GM18870 (cell line): Measurements from ENCODE around the gene PDE3B.
"Not testable (repeated sequence)": the region's sequence is repeated elsewhere in the genome, so short reads cannot be mapped to it uniquely, and the experiment has no call there.

Experiments used
- ATAC-seq: cut with Tn5 transposase; IDR thresholded peaks from one replicate; pipeline ENCODE4 v1.9.1; 2021; ENCODE audit warnings: moderate library complexity; ENCODE audit not compliant: unreplicated experiment

Gene PDE3B

DNA sequence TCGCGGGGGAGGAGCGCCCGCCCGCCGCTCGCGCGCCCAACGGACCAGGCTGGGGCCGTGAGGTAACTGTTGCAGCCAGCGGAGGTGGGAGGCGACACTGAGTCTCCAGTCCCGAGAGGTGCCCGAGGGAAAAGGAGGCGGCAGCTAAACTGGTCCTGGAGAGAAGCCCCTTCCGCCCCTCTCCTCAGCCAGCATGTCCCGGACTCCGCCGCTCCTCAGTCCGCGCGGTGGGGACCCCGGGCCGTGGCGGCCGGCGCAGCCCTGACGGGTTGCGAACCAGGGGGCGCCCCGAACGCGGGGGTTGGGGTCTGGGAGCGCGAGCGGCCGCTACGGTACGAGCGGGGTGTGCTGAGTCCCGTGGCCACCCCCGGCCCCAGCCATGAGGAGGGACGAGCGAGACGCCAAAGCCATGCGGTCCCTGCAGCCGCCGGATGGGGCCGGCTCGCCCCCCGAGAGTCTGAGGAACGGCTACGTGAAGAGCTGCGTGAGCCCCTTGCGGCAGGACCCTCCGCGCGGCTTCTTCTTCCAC lies at the start of gene PDE3B:
Gene PDE3B (plus strand): TSS at position 108 of the 529 bp plus-strand sequence. CDS start 272 bp downstream, at position 380.
- no peak for ATAC-seq

DNA sequence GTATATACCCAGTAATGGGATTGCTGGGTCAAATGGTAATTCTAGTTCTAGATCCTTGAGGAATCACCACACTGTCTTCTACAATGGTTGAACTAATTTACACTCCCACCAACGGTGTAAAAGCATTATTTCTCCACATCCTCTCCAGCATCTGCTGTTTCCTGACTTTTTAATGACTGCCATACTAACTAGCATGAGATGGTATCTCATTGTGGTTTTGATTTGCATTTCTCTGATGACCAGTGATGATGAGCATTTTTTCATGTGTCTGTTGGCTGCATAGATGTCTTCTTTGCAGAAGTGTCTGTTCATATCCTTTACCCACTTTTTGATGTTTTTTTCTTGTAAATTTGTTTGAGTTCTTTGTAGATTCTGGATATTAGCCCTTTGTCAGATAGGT lies 48.3 kb upstream of the PDE3B start:
- not testable (repeated sequence) for ATAC-seq

DNA sequence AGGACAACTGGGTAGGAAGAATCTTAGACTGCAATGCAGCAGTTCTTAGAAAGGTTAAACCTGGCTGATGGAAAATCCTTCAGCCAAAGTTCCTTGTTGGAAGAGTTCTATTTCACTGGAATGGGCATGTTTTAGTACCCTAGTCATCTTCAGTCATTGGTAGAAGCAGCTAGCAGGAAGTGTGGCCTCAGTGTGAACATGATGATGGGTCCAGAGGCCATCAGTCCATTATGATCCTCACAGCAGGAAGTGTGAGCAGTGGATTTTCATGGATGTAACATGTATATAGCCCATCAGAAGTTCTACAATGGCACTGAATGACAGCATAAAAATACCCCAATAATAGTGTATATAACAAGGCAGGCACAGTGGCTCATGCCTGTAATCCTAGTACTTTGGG lies 35.9 kb upstream of the PDE3B start:
- no peak for ATAC-seq

DNA sequence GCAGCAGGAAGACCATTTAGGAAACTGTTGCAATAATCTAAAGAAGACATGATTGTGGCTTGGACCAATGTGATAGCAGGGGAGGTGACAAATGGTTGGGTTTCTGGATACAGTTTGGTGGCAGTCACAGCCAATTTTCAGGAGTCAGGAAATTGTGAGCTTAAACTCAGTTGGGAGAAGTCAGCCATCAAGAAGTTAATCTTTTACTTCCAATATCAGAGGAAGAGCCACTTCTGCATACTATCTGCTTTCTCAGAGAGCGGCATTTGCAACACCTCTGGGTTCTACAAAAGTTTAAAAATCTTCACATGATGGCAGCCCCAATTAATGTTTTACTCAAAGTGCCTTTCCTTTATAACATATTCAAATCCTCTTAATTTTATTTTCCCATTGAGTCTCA lies 33.7 kb upstream of the PDE3B start:
- ATAC-seq: no peak

DNA sequence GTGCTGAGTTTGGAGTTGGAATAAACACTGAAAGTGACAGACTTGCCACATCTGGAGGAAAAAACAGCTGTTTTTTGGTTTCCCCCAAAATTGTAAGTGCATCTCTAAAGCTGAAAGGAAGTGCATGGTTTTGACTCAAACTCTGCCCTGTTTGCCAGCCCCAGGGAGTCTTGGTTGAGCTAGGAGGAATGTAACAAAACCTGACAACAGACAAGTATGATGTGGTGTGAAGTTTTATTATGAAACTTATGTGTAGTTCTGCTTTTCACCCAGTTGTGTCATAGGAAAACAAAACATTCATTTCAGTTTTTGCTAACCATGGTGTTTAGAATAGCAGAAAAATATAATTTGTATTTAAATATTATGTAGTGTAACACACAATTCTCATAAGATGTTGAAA lies 31.7 kb upstream of the PDE3B start:
- no peak for ATAC-seq

DNA sequence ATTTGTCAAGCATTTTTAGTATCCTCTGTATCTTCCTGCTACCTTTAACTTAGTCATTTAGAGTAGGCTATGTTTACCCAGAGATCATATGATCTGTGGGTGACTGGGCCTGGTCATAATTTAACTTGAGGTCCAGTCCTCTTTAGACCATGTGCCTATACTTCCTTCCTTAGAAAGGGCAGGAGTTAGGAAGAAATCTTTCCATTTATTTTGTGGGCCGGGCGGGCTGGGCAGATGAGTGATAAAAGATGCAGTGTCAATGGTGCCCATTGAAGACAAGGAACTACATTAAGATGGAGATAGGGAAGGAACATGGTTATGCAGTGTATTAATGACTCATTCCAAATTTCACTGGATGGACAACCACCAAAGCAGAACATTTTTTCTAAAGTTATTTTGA lies 30.9 kb upstream of the PDE3B start:
- no peak for ATAC-seq

DNA sequence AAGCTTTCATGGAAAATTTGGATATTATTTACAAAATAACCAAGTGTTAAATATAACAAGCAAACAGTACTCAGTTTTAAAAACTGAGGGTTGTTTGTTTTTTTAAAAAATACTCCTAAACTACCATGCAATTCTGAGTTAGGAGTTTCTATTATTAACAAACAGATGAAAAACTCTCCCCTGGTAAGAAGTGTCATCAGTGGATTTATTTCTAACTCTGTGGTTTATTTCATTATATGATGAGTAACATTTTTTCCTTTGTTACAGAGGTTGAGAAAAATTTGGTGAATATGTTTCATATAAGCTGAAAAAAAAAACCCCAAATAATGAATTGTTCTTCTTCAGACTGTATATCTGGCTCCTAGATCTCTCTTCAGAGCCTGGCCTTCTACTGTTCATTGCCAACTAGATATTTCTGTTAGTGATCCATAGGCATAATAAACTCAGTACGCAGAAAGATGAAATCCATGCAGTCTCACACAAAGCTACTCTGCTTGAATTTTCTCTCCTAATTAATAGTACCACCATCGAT lies 29.4 kb upstream of the PDE3B start:
- ATAC-seq: no peak

DNA sequence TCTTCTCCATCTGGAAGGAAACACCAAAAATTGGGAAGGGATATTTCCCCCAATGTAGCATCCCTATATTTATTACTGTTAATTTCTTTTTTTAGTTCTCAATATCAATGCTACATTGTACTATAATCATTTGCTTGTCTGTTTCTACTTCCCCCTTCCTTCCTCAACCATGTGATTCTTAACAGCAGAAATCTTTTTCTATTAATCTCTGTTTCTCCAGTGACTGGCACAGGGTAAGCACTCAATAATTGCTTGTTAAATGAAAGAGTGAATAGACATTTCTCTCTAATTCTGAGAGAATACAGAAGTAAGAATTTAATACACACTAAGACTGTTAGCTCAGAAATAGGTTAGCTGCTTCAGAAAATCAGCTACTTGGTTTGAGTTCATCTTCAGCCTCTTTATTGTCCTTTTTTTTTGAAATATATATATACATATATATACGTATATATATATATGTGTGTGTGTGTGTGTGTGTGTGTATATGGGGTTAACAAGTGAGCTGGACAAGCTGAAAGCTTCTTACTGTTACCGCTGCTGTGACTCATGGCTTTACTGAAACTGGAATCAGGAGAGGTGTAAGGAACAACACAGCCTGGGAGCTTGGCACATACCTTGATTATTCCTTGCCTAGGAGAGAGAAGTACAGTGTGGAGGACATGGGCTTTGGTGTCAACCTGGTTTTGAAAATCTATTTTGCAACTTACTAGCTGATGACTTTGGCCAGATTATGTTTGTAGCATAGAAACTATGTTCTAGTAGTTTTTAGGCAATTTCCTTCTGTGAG lies 26.2 kb upstream of the PDE3B start:
- ATAC-seq: no peak

DNA sequence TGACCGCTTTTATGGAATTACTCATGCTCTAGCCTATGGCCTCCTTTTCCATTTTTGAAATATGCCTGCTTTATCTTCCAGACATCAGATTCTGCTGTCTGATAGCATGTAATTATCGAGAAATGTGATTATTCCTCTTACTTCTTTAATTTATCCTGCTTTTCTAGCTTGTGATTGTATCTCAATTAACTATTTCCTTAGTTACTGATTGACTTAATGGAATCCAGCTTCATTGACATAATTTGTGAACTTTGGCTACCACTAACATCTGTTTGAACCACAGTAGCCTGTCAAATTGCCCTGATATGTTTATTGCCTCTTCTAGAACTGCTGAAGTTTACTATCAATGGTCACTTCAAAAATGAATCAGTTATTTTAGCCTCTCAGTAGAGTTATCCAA lies 25.5 kb upstream of the PDE3B start:
- ATAC-seq: no peak

DNA sequence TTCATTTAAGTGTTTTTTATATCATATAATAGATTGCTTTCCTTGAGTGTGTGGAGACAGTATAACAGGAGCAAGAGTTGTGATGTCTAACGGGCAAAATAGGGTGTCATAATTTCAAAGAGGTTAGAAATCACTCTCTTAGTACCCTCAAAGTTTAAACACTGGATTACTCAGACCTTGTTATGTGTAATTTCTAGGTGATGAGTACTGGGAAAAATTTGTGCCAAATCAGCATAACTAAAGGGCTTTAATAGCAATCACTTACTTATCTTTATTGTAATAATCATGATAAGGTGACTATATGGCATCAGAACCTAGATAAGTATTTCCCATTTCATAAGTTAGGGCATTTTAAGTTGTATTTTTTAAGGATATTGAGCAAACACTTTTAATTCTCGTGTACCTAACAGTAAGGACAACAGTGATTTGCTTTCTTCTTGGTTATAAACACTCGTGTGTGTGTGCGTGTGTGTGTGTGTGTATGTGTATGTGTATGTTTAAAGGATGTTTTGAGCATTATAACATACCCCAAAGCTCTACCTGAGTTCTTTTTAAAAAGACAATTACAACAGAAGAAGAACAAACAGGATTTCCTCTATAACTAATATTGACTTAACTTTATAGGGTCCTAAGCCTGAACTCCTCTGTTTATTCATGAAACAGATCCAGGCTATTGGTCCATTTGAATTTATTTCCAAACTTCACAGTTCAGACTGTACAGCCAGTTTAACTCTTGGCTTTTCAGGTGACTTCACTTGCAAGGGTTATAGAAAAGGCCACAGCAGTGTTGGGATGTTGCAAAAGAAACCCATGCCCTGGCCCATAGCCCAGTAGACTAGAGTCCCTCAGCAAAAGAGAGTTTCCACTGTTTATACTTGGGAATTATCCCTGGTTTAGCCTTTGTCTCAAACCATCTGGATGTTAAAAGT lies 23.7 kb upstream of the PDE3B start:
- no peak for ATAC-seq

DNA sequence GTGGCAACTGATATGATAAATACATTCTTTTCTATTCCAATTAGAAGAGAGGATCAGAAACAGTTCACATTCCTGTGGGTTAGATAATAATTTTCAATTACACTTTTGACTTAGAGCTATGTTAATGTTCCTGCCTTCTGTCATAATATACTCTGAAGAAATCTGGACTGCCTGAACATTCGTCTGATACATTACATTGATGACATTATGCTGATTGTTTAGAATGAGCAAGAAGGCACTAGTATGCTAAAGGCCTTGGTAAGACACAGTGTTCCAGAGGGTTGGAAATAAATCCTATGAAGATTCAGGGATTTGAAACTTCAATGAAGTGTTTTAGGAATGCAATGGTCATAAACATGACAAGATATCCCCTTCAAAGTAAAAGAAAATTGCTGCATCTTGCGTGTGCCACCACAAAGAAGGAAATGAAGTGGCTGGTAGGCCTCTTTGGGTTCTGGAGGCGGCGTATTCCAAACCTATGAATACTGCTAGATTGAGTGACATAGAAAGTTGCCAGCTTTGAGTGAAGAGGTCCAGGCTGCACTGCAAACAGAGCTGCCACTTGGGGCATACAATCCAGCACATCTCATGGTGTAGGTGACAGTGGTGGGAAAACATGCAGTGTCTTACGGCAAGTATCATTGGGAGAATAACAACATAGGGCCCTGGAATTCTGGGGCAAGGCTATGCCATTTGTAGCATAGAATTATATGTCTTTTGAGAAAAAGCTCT lies 21.2 kb upstream of the PDE3B start:
- no peak for ATAC-seq

DNA sequence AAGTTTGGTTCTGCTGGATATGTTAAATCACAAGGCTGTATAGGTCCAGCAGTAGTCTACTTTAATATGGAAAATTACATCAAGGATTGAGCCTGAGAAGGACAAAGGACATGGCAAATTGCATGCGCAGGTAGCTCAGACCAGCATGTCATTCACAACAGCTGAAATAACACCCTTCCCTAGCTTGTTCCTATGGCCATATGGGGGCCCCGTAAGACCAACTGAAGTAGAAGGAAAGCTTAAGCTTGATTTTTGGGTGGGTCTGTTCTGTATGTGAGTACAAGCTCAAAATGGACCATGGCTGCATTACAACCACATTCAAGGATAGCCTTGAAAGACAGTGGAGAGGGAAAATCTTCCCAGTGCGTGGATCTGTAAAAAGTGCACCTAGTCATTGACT lies 20.6 kb upstream of the PDE3B start:
- no peak for ATAC-seq

DNA sequence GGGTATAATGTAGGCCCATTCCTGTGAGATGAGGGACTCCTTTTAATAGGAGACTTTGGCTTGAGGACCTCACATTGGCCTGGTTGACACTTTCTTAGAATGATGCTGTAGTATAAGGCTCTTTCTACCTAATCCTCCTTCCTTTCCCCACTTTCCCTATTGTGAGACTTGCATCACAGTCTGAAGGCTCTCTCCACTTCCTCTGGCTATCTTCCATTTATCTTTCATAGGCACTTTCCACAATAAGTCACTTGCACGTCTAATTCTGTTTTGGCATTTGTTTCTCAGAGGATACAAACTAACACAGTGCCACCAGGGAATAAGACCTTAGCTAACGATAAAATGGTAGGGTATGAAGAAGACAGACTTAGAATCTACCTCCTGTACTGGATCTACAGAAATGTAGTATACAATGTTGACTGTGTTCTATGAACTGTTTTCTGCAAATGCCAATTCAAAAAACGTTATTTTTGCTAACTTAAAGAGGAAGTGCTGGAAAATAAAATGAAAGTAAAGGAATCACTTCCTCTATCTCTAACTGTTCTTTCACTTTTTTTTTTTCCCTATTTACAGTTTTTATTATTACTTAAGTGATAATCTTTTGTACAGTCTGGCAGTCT lies 17.9 kb upstream of the PDE3B start:
- no peak for ATAC-seq

DNA sequence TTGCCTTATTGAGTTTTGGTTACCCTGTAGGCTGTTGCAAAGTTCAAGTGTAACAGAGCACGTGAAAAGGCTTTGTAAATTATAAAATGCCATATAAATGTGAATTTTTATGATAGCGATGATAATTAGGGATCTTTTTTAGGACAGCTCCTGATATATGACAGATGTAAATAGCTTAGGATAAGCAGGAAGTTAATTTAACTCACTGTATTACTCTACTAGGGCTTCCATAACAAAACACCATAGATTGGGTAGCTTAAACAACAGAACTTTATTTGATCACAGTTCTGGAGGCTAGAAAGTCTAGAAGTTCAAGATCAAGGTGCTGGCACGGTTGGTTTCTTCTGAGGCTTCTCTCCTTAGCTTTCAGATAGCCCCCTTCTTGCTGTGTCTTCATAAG lies 17.0 kb upstream of the PDE3B start:
- no peak for ATAC-seq

DNA sequence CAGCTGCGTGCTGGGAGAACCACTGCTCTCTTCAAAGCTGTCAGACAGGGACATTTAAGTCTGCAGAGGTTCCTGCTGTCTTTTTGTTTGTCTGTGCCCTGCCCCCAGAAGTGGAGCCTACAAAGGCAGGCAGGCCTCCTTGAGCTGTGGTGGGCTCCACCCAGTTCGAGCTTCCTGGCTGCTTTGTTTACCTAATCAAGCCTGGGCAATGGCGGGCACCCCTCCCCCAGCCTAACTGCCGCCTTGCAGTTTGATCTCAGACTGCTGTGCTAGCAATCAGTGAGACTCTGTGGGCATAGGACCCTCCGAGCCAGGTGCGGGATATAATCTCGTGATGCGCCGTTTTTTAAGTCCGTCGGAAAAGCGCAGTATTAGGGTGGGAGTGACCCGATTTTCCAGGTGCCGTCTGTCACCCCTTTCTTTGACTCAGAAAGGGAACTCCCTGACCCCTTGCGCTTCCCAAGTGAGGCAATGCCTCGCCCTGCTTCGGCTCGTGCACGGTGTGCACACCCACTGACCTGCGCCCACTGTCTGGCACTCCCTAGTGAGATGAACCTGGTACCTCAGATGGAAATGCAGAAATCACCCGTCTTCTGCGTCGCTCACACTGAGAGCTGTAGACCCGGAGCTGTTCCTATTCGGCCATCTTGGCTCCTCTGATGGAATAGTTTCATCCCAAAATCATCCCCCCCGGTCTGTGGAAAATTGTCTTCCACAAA lies 9.9 kb upstream of the PDE3B start:
- ATAC-seq: not testable (repeated sequence)

DNA sequence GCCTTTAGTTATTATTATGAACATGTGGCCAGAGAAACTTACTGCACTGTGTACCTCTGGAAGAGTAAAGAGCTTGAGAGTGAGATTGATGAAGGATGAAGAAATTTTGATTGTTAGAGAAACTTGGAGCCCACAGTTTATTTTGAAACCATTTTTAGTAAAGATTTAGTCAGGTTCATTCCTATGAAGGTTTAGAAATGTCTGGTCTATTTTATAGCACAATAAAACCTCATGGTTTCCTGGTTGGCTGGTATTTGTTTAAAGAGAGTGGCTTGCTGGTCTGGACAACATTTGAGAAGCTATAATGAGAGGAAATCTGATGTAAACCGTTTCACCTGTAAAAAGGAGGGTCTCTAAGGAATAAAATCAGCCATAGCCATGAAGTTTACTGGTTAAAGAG lies 8.8 kb upstream of the PDE3B start:
- ATAC-seq: no peak

DNA sequence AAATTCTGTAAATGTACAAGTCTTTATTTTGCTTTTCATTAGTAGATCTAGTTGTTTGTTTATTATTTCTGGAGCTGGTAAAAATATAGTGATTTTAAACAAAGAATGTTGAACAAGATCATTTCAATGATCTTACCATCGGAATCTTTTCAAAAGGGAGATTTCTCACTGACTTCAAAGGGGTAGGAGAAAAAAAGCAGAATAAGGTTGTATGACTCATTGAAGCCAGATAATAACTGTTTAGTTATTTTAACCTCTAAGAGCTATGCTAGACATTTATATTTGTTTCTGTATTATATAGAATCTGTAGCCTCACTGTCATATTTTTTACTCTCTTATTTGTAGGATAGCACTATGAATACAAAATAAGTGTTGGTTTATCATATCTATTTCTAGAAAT lies 8.1 kb upstream of the PDE3B start:
- ATAC-seq: no peak

DNA sequence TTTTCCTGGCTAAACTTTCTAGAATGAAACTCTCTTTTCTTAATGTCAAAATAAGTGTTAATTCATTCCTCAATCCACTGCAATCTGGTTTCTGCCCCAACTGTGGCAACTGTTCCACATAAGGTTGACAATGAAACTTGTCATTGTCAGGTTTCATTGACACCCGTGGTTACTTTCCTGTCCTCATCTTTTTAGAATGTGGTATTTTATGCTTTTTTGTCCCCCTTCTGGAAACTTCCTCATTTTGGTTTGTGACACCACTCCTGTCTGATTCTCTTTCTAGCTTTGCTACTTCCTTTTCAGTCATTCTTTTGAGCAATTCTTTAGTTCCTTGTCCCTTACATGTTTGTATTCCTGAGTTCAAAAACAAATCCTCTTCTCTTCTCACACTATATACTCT lies 7.5 kb upstream of the PDE3B start:
- no peak for ATAC-seq

DNA sequence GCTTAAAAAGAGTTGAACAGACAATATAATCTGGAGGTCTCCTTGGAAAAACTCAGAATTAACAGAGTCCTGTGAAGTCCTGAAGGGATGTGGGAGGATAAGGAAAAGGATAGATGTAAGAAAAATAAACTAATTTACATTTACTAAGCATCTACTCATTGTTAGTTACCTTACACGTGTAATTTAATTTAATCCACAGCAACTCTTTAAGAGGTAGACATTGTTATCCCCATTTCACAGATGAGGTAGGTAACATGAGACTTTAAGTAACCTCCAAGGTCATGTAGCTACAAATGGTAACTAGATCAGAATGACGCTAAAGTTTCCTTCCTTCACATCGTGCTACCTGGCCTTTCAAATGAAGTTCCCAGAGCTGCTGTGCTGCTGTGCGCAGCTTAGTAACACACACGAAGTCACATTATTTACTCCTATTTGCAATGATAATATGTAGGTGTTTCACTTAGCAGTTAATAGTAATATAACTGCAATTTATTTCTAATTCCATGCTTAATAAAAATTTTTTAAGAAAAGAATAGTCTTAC lies 5.7 kb upstream of the PDE3B start:
- no peak for ATAC-seq

DNA sequence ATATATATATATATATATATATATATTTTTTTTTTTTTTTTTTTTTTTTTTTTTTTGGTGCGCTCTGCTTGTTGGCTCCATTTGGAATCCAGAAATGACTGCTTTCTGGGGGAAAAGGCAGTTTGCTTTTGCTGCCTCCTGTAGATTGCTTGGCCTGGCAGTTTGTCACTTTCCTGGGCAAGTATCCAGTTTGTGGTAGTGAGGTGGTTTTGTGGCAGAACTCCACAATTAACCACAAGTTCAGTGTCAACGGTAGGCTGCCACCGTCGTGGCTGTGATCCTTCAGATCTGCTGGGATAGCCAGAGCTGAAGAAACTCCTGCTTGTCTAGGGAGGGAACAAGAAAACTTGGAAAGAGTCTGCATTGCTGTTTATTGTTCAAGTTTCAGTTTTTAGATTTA lies 5.0 kb upstream of the PDE3B start:
- no peak for ATAC-seq
